ENCODE measurements around the gene ENOX1.

The ENOX1 gene

GRCh38 chr13:43669964-43670363 lies 116.8 kb downstream of the ENOX1 start:
- DNase-seq (ENCODE audit: low read depth in 2 of 2): no peak

DNA sequence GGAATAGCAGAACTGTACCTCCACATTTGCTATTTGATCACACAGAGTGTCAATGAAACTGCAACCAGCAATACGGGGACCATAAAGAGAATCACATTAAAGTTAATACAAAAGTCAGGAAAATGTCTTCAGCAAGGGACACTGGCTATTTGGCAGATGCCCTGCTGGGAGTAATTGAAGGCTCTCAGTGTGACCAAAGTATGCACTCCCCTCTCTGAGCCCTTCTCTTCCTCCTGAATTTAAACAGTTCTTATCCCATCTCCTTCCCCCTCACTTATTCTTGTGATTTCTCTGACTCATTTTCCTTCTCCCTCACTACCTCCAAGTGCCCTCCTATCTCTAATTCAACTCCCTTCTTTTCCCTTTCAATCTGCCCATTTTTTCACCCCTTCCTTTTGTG lies 117.7 kb downstream of the ENOX1 start:
- no peak for DNase-seq (ENCODE audit: low read depth in 2 of 2)

DNA sequence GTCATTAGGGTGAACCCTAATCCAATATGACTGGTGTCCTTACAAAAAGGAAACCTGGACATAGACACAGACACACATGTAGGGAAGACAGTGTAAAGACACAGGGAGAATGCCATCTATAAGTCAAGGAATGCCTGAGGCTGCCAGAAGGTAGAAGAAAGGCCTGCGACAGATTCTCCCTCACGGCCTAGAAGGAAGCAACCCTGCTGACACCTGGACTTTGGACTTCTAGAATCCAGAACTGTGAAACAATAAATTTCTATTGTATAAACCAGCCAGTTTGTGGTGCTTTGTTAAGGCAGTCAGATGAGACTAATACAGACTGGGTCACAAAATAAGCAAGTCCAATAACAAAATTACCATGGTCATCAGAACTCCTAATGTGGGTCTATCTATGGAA lies 120.4 kb downstream of the ENOX1 start:
- no peak for DNase-seq (ENCODE audit: low read depth in 2 of 2)

- no peak for DNase-seq (ENCODE audit: low read depth in 2 of 2)
Measured at GRCh38 chr13:43665388-43665787, 121.4 kb downstream of the ENOX1 start.

DNA sequence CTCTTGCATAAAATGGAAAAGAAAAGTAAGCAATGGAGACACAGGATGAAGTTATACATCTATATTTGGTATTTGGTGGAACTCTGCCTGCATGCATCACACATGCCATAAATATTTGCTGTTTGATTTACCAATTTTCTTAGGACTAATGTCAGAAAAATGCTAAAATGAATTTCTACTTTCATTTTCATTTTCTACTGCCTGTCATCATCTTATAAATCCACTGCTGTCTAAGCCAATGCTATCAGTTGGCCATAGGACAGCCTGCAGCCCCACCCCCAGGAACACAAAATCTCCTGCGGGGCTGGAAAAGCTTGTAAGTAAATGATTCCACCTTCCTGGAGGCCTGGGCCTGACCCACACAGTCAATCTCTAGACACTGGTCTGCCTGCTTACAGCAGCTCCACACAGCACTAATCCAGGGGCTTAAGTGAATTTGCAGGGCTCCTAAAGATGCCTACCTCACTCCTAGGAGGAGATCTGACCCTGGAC lies 122.0 kb downstream of the ENOX1 start:
- no peak for DNase-seq (ENCODE audit: low read depth in 2 of 2)

GRCh38 chr13:43663474-43664090 lies 123.2 kb downstream of the ENOX1 start:
- no peak for DNase-seq (ENCODE audit: low read depth in 2 of 2)

- no peak for DNase-seq (ENCODE audit: low read depth in 2 of 2)
Measured at GRCh38 chr13:43662976-43663375, 123.8 kb downstream of the ENOX1 start.

- no peak for DNase-seq (ENCODE audit: low read depth in 2 of 2)
Measured at GRCh38 chr13:43661161-43661830, 125.5 kb downstream of the ENOX1 start.

DNA sequence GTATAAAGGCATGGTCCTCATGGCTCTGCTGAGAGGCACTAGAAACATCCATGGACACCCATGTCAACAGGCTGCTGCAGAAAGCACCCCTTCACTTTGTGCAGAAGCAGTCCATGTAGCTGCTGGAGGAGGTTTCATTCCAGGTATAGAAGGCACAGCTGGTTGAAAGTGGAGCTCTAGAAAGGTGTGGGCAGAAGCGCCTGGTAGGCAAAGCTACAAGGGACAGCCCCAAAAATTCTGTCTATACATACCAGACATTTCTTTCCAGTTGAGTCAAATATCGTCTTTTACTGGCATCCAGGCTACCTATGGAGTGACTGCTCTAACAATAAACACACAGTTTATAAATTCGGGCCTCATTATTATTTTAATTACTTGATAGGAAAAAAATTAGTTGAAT lies 129.3 kb downstream of the ENOX1 start:
- DNase-seq (ENCODE audit: low read depth in 2 of 2): no peak

GRCh38 chr13:43653980-43654379 lies 132.8 kb downstream of the ENOX1 start:
- no peak for DNase-seq (ENCODE audit: low read depth in 2 of 2)

- DNase-seq (ENCODE audit: low read depth in 2 of 2): no peak
Measured at GRCh38 chr13:43653395-43653794, 133.4 kb downstream of the ENOX1 start.

DNA sequence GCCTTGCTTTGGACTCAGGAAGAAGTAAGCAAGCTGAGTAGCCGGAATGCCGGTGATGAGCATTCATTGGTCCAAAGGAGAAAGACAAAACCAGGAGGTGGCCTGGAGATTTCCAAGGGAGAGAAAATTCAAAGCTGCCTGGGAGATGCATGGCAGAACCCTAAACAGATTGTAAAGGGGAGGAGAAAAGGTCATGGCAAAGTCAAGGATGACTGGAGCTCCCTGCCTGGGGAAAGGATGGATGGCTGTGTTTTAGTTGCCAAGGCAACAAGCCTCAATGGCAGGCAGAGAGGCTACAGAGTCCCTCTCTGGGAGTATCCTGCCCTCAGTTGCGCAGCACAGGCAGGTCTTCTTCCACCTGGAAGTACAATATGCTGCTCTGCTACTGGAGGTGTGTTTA lies 134.0 kb downstream of the ENOX1 start:
- no peak for DNase-seq (ENCODE audit: low read depth in 2 of 2)

- DNase-seq (ENCODE audit: low read depth in 2 of 2): no peak
Measured at GRCh38 chr13:43650882-43651281, 135.9 kb downstream of the ENOX1 start.

DNA sequence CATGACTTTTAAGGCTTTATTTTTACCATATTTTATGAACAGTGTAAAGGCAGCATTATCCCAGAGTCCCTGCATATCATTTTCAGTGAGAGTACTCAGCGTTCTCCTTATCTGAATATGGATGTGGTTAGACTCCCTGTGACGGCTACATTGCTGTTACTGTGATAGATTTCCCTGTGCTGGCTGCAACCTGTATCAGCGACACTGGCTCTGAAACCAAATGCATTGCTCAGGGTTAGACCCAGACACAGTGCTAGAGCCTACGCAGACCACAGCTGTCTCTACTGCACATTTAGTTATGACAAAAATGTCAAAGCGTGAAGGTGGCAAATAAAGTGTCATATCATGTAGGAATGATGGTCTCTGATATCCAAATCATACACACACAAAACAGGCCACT lies 138.0 kb downstream of the ENOX1 start:
- no peak for DNase-seq (ENCODE audit: low read depth in 2 of 2)

- DNase-seq (ENCODE audit: low read depth in 2 of 2): no peak
Measured at GRCh38 chr13:43647471-43647870, 139.3 kb downstream of the ENOX1 start.

GRCh38 chr13:43640476-43640875 lies 146.3 kb downstream of the ENOX1 start:
- no peak for DNase-seq (ENCODE audit: low read depth in 2 of 2)

- DNase-seq (ENCODE audit: low read depth in 2 of 2): no peak
Measured at GRCh38 chr13:43631106-43631505, 155.7 kb downstream of the ENOX1 start.

DNA sequence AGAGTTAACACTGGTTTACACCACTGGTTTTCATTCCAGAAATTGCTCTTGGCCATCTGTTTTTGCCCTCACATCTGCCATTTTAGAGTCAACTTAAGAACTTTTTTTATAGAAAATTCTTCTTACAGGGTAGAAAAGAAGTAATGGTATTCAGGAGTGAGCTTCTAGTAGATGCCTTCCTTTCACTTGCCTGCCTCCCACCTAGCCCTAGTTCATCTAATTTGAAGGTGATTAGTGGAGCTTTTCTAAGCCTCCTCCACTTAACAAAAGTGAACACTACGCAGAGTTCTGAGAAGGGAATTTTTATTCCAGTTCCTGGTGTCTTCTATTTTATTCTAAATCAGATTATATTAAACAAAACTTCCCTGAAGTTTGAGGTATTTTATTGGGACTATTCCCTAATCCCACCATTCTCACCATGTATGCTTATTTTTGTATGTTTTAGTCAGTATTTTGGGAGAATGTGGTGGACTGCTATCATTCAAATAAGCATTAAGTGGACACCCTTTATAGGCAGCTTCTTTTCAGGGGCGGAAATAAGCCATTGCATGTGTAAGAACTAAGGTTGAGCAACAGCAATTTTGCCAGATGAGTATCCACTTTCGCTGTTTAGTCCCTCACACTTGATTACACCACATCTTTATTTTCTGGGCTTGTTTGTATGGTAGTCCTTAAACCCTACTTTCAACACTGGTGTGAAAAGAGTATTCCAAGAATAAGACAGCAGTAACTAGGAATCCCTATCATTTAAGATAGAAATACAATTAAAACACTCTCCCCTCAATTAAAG lies 156.9 kb downstream of the ENOX1 start:
- no peak for DNase-seq (ENCODE audit: low read depth in 2 of 2)

GRCh38 chr13:43626994-43627393 lies 159.8 kb downstream of the ENOX1 start:
- no peak for DNase-seq (ENCODE audit: low read depth in 2 of 2)

DNA sequence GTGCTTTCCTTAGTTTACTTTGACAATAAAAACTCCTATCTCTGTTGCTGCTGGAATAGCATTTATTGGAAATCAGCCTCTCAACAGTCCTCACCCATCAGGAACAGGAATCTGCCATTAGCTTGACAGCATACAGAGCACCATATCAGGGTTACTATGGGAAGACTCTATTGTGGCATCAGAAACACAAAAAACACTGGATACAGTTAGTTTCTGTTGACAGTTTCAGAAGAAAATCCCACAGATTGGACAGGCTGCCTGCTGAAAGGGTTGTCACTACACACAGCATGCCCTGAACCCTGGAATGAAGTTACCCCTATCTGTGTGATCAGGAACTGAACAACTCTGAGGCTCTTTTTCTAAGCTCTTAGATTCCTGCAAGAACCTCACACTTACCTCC lies 172.7 kb downstream of the ENOX1 start:
- DNase-seq (ENCODE audit: low read depth in 2 of 2): no peak

DNA sequence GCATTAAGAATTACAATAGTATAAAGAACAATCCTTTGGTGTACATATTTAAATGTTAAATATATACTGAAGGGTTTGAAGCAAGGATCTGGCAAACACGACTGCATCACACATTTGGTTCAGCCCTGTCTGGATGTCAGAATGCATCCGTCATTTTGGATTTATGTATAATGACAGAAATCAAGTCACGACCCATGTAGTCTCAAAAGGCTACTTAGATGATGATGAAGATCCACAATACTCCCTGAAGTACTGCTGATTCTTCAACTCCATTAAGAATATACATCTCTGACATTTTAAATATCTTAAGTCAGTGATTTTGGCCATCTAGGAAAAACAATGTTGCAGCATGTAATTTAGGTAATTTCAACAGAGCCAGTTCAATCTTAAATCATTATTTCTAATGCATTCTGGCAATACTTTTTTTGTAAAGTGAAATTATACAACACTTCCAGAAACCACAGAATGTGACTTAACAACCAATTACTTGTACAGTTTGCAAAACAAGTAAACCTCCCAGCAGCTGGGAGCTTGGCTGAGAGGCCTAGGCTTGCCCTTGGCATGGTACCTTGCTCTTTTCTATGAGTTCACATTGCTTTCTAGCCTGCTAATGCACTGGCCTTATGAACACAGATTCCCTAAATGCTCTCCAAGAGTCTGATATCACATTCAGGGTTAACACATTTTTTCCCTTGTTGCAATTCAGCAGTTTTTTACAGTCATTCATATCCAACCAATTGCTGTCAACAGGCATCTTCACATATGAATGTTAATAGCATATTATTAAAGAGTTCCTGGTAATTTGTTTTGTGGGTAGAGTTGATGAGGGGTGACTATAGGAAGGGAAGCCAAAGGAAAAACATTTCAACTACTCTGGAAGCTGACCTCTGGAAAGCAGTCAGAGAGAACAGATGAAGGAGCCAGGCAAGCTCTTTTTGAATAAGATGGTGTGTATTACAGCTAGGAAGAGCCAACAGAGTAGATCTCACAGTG lies 175.2 kb downstream of the ENOX1 start:
- DNase-seq (ENCODE audit: low read depth in 2 of 2): no peak

Measured in activated CD4-positive, alpha-beta T cell treated with anti-CD3 and anti-CD28 coated beads for 24 hours (primary cell).